ENCODE results near the gene MGRN1. TPM values are rescaled to one million over a fixed set of nuclear protein-coding genes. Genes with fewer than 3 reads are reported as not detected.

The MGRN1 gene
- total RNA-seq, 4 donors from 2014 or later = 26.4 to 51.8 (median 31.4) TPM

DNA sequence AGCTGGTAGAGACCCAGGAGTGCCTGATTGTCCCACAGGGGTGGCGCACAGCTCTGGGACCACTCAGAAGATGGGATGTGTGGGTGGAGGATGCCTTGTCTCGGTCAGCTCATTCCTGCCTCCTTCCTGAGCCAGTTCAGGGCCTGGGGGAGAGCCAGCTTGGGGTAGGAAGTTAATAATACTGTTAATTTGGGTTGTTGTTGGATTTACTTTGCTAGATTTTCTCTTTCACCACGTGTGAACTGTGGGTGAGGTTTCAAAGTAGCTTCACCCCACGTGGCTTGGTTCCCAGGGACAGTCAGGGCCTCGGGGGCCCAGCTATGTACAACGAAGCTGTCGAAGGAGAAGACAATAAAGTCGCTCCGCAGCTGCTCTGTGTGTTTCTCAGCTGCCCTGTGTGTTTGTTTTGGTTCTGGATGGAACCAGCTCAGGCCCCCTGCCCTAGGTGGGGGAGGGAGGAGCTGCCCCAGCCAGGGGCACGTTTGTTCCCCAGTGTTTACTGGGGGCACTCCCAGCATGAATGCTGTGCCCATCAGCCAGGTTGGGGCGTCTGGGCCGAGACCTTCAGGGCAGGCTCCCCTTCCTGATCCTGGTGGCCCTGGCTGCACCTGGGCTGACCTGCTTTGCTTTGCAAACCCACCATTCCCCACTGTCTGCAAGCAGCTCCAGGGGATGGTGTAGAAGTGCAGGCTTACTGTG is 71.0 kb downstream of the MGRN1 start:
- ATAC-seq (ENCODE audit: low FRiP score) (no peak), DNase-seq (ENCODE audit: low spot score) (no peak)
- TF ChIP-seq, protein P1, sequence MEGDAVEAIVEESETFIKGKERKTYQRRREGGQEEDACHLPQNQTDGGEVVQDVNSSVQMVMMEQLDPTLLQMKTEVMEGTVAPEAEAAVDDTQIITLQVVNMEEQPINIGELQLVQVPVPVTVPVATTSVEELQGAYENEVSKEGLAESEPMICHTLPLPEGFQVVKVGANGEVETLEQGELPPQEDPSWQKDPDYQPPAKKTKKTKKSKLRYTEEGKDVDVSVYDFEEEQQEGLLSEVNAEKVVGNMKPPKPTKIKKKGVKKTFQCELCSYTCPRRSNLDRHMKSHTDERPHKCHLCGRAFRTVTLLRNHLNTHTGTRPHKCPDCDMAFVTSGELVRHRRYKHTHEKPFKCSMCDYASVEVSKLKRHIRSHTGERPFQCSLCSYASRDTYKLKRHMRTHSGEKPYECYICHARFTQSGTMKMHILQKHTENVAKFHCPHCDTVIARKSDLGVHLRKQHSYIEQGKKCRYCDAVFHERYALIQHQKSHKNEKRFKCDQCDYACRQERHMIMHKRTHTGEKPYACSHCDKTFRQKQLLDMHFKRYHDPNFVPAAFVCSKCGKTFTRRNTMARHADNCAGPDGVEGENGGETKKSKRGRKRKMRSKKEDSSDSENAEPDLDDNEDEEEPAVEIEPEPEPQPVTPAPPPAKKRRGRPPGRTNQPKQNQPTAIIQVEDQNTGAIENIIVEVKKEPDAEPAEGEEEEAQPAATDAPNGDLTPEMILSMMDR (IDR thresholded peaks at IDR 0.05) = no peak

GRCh38 chr16:4696172-4696904 is 71.7 kb downstream of the MGRN1 start:
- no peak for ATAC-seq (ENCODE audit: low FRiP score)
- TF ChIP-seq, protein P1 (IDR thresholded peaks at IDR 0.05) = no peak
- no peak for DNase-seq (ENCODE audit: low spot score)

DNA sequence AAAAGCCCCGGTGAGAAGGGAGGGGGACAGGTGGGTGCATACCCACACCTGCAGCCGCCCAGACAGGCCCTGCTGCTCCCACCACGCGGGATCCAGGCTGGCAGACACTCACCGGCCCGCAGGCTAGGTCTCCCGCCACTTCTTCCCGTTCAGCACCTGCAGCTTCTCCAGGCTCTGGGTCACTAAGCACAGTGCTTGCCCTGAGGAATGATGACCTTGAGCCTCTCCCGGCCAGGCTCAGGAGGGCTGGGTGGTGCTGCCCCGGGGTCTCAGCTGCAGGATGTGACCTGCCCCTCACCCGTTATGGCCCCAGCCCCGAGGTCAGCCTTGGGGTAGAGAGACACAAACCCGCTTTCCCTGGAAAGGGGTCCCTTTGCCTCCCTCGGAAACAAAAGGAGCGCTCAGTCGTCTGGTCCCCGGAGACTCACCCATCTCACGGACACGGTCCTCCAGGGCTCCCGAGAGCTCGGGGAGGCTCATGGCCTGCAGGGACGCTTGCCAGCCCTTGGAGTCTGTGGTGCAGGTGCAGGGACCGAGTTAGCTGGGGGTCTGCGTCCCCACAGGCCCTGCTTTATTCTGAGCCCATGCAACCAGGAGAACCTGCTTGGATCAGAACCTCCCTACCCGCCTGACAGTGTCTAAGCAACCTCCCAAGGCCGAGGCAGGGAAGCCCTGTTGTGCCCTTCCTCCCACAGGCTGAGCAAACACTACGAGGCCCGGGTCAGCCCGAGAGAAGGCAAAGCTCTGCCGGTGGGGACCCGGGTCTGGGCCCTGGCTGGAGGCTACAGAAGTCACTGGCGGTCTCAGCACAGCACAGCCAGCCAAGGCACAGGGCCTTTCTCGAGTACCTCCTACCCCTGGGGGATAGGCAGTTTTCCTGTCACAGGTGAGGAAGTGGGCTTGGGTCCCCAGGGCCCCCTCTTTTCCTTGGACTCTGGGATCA is 72.5 kb downstream of the MGRN1 start:
- TF ChIP-seq, protein P1 (IDR thresholded peaks at IDR 0.05) = no peak
- ATAC-seq (ENCODE audit: low FRiP score) (no peak), DNase-seq (ENCODE audit: low spot score) (no peak)

DNA sequence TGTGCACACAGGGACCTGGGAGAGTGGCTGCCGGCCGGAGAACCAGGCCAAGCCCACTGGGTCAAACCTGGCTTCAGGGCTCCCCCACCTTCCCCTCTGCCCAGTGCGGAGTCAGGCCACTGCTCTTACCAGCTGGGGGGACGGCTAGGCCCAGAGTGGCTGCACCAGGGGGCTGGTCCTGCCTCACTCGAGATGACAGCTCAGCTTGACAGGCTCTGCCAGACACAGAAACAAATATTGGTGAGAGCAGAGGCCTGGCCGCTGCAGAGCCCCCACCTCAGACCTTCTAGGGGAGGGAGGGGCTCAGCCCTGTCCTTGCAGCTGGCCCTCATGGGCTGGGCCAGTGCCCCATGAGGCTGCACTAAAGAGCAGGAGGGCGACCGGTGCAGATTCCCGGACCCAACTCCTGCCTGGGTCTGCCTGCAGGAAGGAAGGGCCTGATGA is 73.2 kb downstream of the MGRN1 start:
- ATAC-seq (ENCODE audit: low FRiP score) (no peak), DNase-seq (ENCODE audit: low spot score) (no peak)

DNA sequence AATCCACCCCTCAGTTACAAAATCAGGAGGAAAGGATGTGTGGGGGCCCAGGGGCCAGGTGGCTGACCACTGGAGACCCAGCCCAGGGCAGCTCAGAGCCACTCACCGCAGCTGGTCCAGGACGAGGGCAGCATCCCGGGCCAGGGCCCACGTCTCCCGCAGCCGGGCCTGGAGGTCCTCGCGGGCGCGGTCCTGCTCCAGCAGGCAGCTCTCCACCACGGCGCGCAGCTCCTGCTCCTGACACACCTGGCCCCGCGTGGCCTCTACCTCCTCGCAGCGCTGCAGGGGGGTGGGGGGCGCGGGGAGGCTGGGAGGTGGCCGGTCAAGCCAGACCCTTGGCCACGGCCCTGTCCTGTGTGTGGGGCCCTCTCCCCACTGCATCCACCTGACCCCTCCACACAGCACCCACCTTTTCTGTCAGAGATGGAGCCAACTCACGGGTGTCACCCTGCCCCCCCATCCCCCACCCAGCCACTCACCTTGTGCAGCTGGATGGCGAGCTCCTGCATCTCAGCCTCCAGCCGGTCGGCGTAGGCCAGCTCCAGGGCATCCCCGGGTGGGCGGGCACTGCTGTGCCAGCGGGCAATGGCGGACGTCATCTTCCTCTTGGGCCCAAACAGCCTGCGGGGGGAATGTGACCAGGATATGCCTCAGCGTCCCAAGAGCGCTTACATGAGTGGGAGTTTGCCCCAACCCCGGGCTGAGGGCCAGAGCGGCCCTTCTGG is 73.9 kb downstream of the MGRN1 start:
- no peak for DNase-seq (ENCODE audit: low spot score)
- no peak for ATAC-seq (ENCODE audit: low FRiP score)
- TF ChIP-seq, protein P1 (IDR thresholded peaks at IDR 0.05) = no peak

More for the DNA sequence above, 73.2 kb downstream of the MGRN1 start:
- TF ChIP-seq, protein P1 (IDR thresholded peaks at IDR 0.05) = no peak

- TF ChIP-seq, protein P1 (IDR thresholded peaks at IDR 0.05) = no peak
- ATAC-seq (ENCODE audit: low FRiP score) (no peak), DNase-seq (ENCODE audit: low spot score) (no peak)
Measured at GRCh38 chr16:4699046-4699556, 74.5 kb downstream of the MGRN1 start.
